Stimulated activated CD4-positive, alpha-beta T cell treated with anti-CD3 and anti-CD28 coated beads, Interleukin-1b, Interleukin-23, amount 100 ng/mL, for 24 hours (primary cell): ENCODE data around the gene ACAP1.

ENCODE experiments used
- DNase-seq, 4 experiments: peaks; one replicate each; pipeline ENCODE4 v3.0.0-alpha.2; 2020; ENCODE audit warnings: low read depth in 4 of 4, low spot score in 1 of 4

Gene ACAP1, protein sequence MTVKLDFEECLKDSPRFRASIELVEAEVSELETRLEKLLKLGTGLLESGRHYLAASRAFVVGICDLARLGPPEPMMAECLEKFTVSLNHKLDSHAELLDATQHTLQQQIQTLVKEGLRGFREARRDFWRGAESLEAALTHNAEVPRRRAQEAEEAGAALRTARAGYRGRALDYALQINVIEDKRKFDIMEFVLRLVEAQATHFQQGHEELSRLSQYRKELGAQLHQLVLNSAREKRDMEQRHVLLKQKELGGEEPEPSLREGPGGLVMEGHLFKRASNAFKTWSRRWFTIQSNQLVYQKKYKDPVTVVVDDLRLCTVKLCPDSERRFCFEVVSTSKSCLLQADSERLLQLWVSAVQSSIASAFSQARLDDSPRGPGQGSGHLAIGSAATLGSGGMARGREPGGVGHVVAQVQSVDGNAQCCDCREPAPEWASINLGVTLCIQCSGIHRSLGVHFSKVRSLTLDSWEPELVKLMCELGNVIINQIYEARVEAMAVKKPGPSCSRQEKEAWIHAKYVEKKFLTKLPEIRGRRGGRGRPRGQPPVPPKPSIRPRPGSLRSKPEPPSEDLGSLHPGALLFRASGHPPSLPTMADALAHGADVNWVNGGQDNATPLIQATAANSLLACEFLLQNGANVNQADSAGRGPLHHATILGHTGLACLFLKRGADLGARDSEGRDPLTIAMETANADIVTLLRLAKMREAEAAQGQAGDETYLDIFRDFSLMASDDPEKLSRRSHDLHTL

GRCh38 chr17:7336240-7337175, at the start of gene ACAP1:
ACAP1 (plus strand) TSS chr17:7336529; CDS start chr17:7336735, 206 bp downstream.
- peak in 3 of 4 experiments; percentile 62 to 89 (median 81) for DNase-seq

DNA sequence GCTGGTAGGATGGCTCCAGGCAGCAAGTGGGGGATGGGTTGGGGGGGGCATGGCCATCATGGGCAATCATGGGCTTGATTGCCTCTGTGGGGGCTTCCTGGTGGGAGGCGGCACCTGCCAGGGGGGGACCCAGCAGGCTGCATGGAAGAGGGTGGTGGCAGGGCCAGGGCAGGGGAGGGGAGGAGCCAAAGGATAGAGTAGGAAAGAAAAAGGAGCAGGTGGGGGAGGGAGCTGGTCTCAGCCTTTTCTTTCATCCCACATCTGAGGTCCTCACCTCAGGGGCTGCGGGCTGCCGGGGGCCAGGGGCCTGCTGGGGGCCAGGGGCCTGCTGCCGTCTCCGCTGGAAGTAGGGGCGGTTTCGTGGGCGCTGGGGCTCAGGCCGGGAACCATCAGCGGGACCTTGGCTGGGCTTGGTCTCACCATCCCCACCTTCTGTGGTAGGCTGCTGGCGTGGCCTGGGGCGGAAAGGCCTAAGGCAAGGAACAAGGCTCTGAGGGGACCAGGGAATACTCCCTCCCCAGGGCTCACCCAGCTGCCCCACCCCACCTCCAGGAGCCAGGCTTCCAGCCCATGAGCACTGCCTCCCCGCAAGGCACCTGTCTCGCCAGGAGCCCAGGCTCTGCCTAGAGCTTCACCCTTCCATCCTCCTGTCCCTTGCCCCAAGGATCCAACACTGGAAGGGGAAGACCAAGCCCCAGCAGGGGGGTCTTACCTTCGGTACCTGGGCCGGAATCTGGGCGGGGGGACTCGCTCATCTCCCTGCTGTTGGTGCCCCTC, 46.9 kb upstream of the ACAP1 start:
- no peak for DNase-seq

DNA sequence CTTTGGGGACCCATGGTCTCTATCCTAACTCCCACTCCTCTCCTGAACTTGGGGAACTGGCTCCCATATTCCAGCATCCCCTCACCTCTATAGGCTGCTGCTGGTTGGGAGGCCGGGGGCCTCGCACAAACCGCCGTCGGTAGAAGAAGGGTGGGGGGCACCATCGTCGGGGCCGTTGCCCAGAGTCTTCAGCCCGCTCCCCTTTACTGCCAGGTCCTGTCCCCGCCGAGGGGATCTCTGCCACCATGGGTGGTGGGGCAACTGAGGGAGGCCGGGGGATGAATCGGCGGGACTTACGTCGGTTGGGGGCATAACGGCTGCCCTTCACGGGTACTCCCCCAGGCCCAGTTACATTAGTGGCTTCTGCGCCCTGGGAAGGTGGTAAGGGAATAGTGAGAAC, 46.2 kb upstream of the ACAP1 start:
- no peak for DNase-seq

DNA sequence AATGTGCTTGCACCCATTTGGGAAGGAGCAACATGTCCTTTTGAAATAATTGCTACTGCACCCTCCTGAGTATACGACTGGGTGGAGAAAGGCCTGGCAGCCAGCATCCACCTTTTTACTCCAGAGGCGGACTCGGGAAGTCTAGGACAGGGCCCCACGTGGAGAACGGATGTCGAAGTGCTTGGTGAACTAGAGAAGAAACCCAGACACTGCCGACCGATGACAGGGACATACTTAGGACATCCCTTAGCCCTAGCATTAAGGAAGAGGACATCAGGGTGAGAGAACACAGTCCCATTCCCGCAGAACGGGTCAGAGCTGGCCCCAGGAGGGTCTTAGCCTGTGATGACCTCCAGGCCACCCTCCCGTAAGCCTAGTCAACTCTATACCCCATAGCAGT, 45.6 kb upstream of the ACAP1 start:
- DNase-seq = no peak

- no peak for DNase-seq
Observed at GRCh38 chr17:7292194-7292593, 44.1 kb upstream of the ACAP1 start.

- DNase-seq = no peak
Observed at GRCh38 chr17:7292729-7293128, 43.6 kb upstream of the ACAP1 start.

DNA sequence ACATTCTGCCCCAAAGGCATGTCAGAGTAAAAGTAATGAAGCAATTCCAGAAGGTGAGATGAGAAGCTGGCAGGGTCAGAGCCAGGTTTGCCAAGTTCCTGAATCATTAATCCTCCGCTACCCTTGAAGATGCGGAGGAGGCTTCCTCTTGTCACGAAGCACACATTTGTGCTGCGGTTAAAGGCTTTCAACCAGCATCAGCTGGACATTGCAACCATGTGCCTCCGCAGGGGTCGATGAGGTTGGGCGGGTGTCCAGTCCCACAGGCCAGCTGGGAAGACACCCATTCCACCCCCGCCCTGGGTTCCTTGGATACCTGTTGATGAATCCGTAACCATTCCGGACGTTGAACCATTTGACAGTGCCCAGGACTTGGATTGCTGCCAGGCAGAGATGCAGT, 43.2 kb upstream of the ACAP1 start:
- DNase-seq = no peak

- no peak for DNase-seq
Observed at GRCh38 chr17:7293816-7294613, 42.3 kb upstream of the ACAP1 start.

DNA sequence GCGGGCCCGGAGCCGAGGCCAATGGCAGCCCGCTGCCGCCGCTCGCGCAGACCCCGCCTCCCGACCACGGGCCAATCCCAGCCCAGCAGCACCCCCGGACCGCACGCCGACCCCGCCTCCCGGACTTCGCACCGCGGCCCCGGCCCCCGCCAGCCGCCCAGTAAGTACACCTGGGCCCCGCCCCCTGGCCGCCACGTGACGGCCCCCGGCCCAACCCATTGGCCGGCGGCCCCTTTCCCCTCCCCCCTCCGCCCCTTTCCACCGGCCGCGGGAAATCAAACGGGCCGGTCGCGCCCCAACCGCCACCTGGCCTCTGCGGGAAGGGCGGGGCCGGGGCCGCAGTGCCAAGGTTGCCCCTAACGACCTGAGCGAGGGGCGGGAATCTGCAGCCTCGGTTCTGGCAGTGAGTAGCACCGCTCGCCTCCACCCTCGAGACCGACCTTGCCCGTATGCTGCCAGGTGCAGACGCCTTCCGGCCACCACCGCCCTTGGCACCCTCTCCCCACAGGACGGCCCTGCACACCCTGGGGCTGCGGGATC, 41.6 kb upstream of the ACAP1 start, which contains the start of gene YBX2:
YBX2 (minus strand) TSS at position 26 of the 540 bp plus-strand sequence. CDS start 139 bp downstream, outside the sequence.
- peak in 3 of 4 experiments; percentile 34 to 73 (median 46) for DNase-seq

- no peak for DNase-seq
Observed at GRCh38 chr17:7295230-7296180, 40.8 kb upstream of the ACAP1 start.

GRCh38 chr17:7296189-7296861, 40.0 kb upstream of the ACAP1 start:
- peak in 3 of 4 experiments; percentile 35 to 58 (median 55) for DNase-seq

DNA sequence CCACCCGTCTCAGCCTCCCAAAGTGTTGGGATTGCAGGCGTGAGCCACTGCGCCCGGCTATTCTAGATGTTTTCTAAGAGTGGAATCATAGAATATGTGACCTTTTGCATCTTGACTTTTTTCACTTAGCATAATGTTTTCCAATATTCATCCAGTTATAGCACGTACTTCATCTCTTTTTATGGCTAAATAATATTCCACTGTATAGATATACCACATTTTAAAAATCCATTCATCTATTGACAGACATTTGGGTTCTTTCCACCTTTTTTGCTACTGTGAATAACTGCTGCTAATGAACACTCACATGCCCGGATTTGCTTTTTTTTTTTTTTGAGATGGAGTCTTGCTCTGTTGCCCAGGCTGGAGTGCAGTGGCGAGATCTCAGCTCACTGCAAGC, 32.1 kb upstream of the ACAP1 start:
- no peak for DNase-seq

GRCh38 chr17:7306911-7307685, 29.2 kb upstream of the ACAP1 start, which contains the start of gene EIF5A:
EIF5A (plus strand) TSS chr17:7307628; CDS start chr17:7309636, 2,008 bp downstream.
- DNase-seq = peak; percentile 100

- peak in 2 of 4 experiments; percentile 25 to 28 for DNase-seq
Observed at GRCh38 chr17:7307686-7308624, 28.4 kb upstream of the ACAP1 start.

DNA sequence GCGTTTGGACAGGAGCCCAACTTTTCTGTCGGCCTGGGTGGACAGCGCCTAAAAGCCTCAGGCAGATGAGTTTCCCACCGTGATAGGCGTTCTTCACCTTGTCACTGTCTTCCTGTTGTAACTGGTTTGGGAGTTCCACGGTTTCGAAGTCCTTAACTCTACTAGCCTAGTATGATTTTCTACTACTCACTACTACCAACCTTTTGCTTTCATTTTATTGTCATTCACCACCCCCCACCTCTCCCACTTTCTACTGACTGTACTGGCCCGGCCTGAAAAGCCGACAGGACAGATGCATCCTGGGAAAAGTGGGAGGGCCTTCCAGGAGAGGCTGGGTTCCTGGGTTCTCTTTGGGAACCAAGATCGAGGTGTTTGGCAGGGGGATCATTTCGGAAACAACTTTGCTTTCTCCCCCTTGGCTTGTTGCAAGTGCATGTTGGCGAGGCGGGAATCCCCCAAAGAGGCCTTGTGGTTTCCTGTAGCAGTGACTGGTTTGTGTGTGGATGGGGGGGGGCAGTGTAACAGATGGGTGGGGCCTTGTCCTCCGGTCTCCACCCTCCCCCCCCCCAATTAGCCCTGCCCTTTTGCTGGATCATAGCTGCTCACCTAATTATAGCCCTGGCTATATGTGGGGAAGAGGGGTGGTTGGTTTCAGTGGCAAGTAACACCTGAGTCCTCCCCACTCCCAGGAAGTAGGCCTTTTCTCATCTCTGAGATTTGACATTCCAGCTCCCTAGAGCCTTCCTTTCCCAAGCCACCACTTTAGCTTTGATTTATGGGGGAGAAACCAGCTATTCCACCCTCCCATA, 27.5 kb upstream of the ACAP1 start:
- DNase-seq = peak in 3 of 4 experiments; percentile 53 to 79 (median 75)
